Aorta (tissue), 5 donors: ENCODE data around the gene PRDM7. TPM values are rescaled to one million over a fixed set of nuclear protein-coding genes. Genes with fewer than 3 reads are reported as not detected.
A peak's percentile ranks its signal among the peaks of the same experiment; 100 is the strongest.
"Not testable (repeated sequence)": the region's sequence is repeated elsewhere in the genome, so short reads cannot be mapped to it uniquely, and the experiment has no call there.

Experiments
- ATAC-seq: fragments of 200-7000 bp; cut with Tn5 transposase; one replicate; pipeline ENCODE4 v1.9.1; 2022; ENCODE audit warnings: moderate library complexity; ENCODE audit not compliant: low FRiP score
- DNase-seq, 2 donors: peaks; one replicate each; pipeline ENCODE4 v3.0.0-alpha.2; 2020
- H3K27ac ChIP-seq, 2 donors: one replicate each; pipeline ENCODE4 v1.5.1; 2013; ENCODE audit warnings: low read length in 2 of 2, mild to moderate bottlenecking in 2 of 2, moderate library complexity in 2 of 2, control low read depth in 1 of 2, inconsistent platforms in 1 of 2, low read depth in 1 of 2
- H3K27me3 ChIP-seq, 2 donors: one replicate each; pipeline ENCODE4 v1.6.1; 2013; ENCODE audit warnings: control low read depth in 1 of 2, low read length in 1 of 2, mild to moderate bottlenecking in 1 of 2, moderate library complexity in 1 of 2; ENCODE audit not compliant: insufficient read depth in 2 of 2, control insufficient read depth in 1 of 2
- H3K36me3 ChIP-seq, 2 donors: one replicate each; pipeline ENCODE4 v1.6.1; 2013; ENCODE audit warnings: control low read depth in 1 of 2, low read length in 1 of 2, mild to moderate bottlenecking in 1 of 2; ENCODE audit not compliant: insufficient read depth in 2 of 2, control insufficient read depth in 1 of 2
- H3K4me1 ChIP-seq, 2 donors: one replicate each; pipeline ENCODE4 v1.6.1; 2013; ENCODE audit warnings: low read length in 2 of 2, control low read depth in 1 of 2, mild to moderate bottlenecking in 1 of 2, moderate library complexity in 1 of 2; ENCODE audit not compliant: insufficient read depth in 2 of 2, control insufficient read depth in 1 of 2
- H3K4me3 ChIP-seq, 2 donors: one replicate each; pipeline ENCODE4 v1.5.1; 2013; ENCODE audit warnings: low read length in 2 of 2, control low read depth in 1 of 2, mild to moderate bottlenecking in 1 of 2
- H3K9me3 ChIP-seq: one replicate; pipeline ENCODE4 v1.6.1; 2013; ENCODE audit warnings: mild to moderate bottlenecking, low read length; ENCODE audit not compliant: control insufficient read depth
- WGBS, 2 donors: extraction: QIAGEN DNeasy Blood & Tissue Kit; methylation state at CpG; one replicate each; pipeline ENCODE4 v1.1.7; 2013; 5-methylcytosine and 5-hydroxymethylcytosine counted together
- intact Hi-C, 2 donors: fragments of 100-400 bp; cut with DNase I; formaldehyde crosslinking; loops; one replicate each; pipeline versions ENCODE4 v1.14.2 to v1.15.0; 2022
- polyA plus RNA-seq, 2 donors: library from polyadenylated mRNA; stranded (reverse); fragments of 200-250 nt; gene quantifications; one replicate each; pipeline ENCODE4 v1.2.3, GENCODE V29; 2013
- total RNA-seq, 2 donors: library from RNA; stranded (reverse); fragmentation: NEBNext Ultra II Directional; extraction: Animal tissue kit (Norgen Biotek cat#: 25700); gene quantifications; one replicate each; pipeline ENCODE4 v1.2.1, GENCODE V29; 2021
- donor health status: healthy with polysubstance abuse.
- donor health status: Bipolar disorder and iron deficiency.
- donor health status: DM: no; HTN: no; CAD: no.
- donor health status: DM: no; HTN: no; CAD: no.
- donor health status: DM: yes; HTN: yes; CAD: no.

PRDM7 gene
- total and polyA plus RNA-seq, 4 donors, result not detected

GRCh38 chr16:90081606-90081970 is 4.5 kb upstream of the PRDM7 start:
- Histone ChIP-seq H3K9me3 (peaks cover 1% of the 10 kb centered on the region), H3K36me3 (no peaks in the 10 kb centered on the region), H3K4me1 (no peaks in the 10 kb centered on the region), H3K27me3 (no peaks in the 10 kb centered on the region), H3K4me3 (no peak overlapping the region), H3K27ac (no peak overlapping the region)
- DNase-seq, result no peak
- WGBS, 2 donors, result 26 to 49% methylated on average over 7 of the region's 7 CpGs
- ATAC-seq, result no peak
- intact Hi-C loops, result no loop called here

DNA sequence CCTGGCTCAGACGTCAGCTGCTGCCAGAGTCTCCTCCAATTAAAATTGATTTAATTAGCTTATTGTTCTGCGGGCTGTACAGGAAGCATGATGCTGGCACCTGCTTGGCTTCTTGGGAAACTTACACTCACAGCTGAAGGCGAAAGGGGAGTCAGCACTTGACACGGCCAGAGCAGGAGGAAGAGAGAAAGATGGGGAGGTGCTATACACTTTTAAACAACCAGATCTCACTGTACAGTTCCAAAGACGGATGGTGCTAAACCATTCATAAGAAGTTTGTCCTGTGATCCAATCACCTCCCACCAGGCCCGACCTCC is 1.4 kb upstream of the PRDM7 start:
- no peak for ATAC-seq
- H3K4me3 ChIP-seq, result no peak overlapping the region
- H3K36me3 ChIP-seq, result no peaks in the 10 kb centered on the region
- no peak for DNase-seq
- H3K27ac ChIP-seq, result no peak overlapping the region
- no peaks in the 10 kb centered on the region for H3K4me1 ChIP-seq
- WGBS, 2 donors, result 63 to 75% methylated on average over 6 of the region's 6 CpGs
- intact Hi-C loops, result no loop called here
- no peaks in the 10 kb centered on the region for H3K9me3 ChIP-seq
- H3K27me3 ChIP-seq, result no peaks in the 10 kb centered on the region

- ATAC-seq, result no peak
These were observed 837 bp upstream of the PRDM7 start for GRCh38 chr16:90077757-90078578.

DNA sequence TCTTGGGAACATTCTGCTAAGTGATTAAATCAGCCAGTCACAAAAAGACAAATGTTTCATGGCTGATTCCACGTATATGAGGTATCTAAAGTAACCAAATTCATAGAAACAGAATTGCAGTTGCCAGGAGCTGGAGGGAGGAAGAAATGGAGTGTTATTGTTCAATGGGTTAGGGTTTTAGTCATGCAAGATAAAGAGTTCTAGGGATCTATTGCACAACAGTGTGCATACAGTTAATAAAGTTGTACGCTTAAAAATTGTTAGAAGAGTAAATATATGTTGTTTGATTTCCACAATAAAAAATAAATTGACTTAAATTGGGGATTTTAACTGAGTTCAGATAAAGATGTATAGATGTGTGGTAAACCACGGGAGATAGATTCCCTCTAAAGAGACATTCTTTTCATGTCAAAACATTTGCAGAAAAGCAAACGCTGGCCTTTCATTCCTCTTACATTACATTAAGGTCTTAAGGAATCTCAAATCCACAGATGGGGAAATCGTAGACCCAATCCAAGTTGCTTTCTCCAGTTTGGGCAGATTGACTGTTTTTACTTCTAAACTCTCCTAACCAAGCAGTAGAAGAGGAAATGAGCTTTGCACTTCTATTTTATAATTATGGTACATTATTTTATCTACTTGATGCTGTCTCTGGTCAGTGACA is 4.6 kb downstream of the PRDM7 start:
- Histone ChIP-seq H3K36me3 (no peaks in the 10 kb centered on the region), H3K9me3 (no peaks in the 10 kb centered on the region), H3K27ac (no peak overlapping the region), H3K4me1 (no peaks in the 10 kb centered on the region), H3K27me3 (no peaks in the 10 kb centered on the region), H3K4me3 (no peak overlapping the region)
- ATAC-seq, result no peak
- WGBS, 2 donors, result 50 to 53% methylated on average over 5 of the region's 5 CpGs
- DNase-seq, result no peak
- intact Hi-C loops, result no loop called here

More at GRCh38 chr16:90077757-90078578, 837 bp upstream of the PRDM7 start:
- Histone ChIP-seq H3K27me3 (no peaks in the 10 kb centered on the region), H3K36me3 (no peaks in the 10 kb centered on the region), H3K27ac (no peak overlapping the region), H3K4me1 (no peaks in the 10 kb centered on the region), H3K9me3 (no peaks in the 10 kb centered on the region), H3K4me3 (peak overlapping the region in 1 of 2 donors; percentile 21)
- intact Hi-C loops, result no loop called here
- no peak for DNase-seq
- WGBS, 2 donors, result 34 to 57% methylated on average over 23 of the region's 23 CpGs

GRCh38 chr16:90070440-90070839 is 6.7 kb downstream of the PRDM7 start:
- no peaks in the 10 kb centered on the region for H3K4me1 ChIP-seq
- ATAC-seq (no peak), DNase-seq (no peak)
- no peak overlapping the region for H3K27ac ChIP-seq
- no peaks in the 10 kb centered on the region for H3K27me3 ChIP-seq
- WGBS, 2 donors, result 67 to 71% methylated on average over 2 of the region's 2 CpGs
- no peaks in the 10 kb centered on the region for H3K9me3 ChIP-seq
- intact Hi-C loops, result no loop called here
- no peaks in the 10 kb centered on the region for H3K36me3 ChIP-seq
- H3K4me3 ChIP-seq, result no peak overlapping the region

DNA sequence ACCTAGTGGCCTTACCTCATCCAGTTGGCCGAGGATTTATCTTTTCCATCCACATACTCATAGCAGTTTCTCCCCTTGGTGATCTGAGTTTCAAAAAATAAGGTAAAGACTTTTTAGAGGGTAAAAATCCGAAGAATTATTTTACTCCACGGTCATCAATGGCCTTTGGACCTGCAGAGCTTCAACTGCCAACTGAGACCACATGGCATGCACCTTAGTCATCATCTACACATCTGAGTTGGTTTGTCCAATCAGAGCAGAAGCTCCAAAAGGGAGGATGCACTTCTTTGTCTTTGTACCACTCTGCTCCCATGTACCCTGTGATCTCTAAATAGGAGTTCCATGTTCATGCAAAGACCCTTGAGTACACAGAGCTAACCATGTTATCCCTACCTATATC is 15.7 kb downstream of the PRDM7 start:
- H3K27me3 ChIP-seq, result no peaks in the 10 kb centered on the region
- H3K9me3 ChIP-seq, result peaks cover 1% of the 10 kb centered on the region
- H3K4me1 ChIP-seq, result no peaks in the 10 kb centered on the region
- no peaks in the 10 kb centered on the region for H3K36me3 ChIP-seq
- WGBS, 2 donors, result 65 to 67% methylated on average over 3 of the region's 3 CpGs
- ATAC-seq (no peak), DNase-seq (no peak)
- no peak overlapping the region for H3K4me3 ChIP-seq
- intact Hi-C loops, result no loop called here
- H3K27ac ChIP-seq, result no peak overlapping the region

GRCh38 chr16:90057738-90058173 is 19.4 kb downstream of the PRDM7 start:
- Histone ChIP-seq H3K27ac (no peak overlapping the region), H3K4me1 (no peaks in the 10 kb centered on the region), H3K36me3 (no peaks in the 10 kb centered on the region), H3K4me3 (no peak overlapping the region), H3K27me3 (no peaks in the 10 kb centered on the region), H3K9me3 (peaks cover 9% of the 10 kb centered on the region)
- 56 to 60% methylated on average over 8 of the region's 8 CpGs for WGBS, 2 donors
- no peak for DNase-seq
- ATAC-seq, result no peak
- intact Hi-C loops, result no loop called here

DNA sequence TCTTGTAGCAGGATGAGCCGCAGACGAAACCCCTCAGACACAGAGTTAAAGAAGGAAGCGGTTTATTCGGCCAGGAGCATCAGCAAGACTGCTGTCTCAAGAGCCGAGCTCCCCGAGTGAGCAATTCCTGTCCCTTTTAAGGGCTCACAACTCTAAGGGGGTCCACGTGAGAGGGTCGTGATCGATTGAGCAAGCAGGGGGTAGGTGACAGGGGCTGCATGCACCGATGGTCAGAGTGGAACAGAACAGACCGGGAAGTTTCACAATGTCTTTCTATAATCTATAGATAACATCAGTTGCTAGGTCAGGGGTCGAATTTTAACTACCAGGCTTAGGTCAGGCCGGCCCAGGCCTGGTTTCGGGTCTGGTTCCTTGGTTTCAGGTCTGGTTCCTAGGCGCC is 20.6 kb downstream of the PRDM7 start:
- H3K36me3 ChIP-seq, H3K4me3 ChIP-seq, ATAC-seq, intact Hi-C loops, H3K27ac ChIP-seq, DNase-seq, H3K9me3 ChIP-seq, H3K27me3 ChIP-seq, H3K4me1 ChIP-seq: not testable (repeated sequence)
- 82 to 83% methylated on average over 15 of the region's 15 CpGs for WGBS, 2 donors

GRCh38 chr16:90055371-90055770 is 21.8 kb downstream of the PRDM7 start:
- ATAC-seq (no peak), DNase-seq (no peak)
- Histone ChIP-seq H3K27me3 (no peaks in the 10 kb centered on the region), H3K36me3 (no peaks in the 10 kb centered on the region), H3K9me3 (peaks cover 8% of the 10 kb centered on the region), H3K4me3 (no peak overlapping the region), H3K27ac (no peak overlapping the region), H3K4me1 (no peaks in the 10 kb centered on the region)
- WGBS, 2 donors, result 74 to 77% methylated on average over 4 of the region's 4 CpGs
- intact Hi-C loops, result no loop called here
